Glutamatergic neuron (in vitro differentiated cells): ENCODE data around the gene KCNH1. TPM values are rescaled to one million over a fixed set of nuclear protein-coding genes. Genes with fewer than 3 reads are reported as not detected.
"Not testable (repeated sequence)": the region's sequence is repeated elsewhere in the genome, so short reads cannot be mapped to it uniquely, and the experiment has no call there.

Source experiments
- DNase-seq: peaks from one replicate; pipeline ENCODE4 v3.0.0; 2022
- H3K27ac Mint-ChIP-seq: one replicate; pipeline ENCODE4 v1.8.0; 2020; ENCODE audit warnings: mild to moderate bottlenecking, mixed read lengths, inconsistent platforms; ENCODE audit not compliant: unreplicated experiment
- H3K27me3 Mint-ChIP-seq: one replicate; pipeline ENCODE4 v1.8.0; 2020; ENCODE audit warnings: mild to moderate bottlenecking, moderate library complexity, mixed read lengths, inconsistent platforms; ENCODE audit not compliant: unreplicated experiment
- H3K36me3 Mint-ChIP-seq: one replicate; pipeline ENCODE4 v1.8.0; 2020; ENCODE audit warnings: mild to moderate bottlenecking, mixed read lengths, inconsistent platforms; ENCODE audit not compliant: unreplicated experiment
- H3K4me1 Mint-ChIP-seq: one replicate; pipeline ENCODE4 v1.8.0; 2020; ENCODE audit warnings: mild to moderate bottlenecking, low read depth, mixed read lengths, inconsistent platforms; ENCODE audit not compliant: unreplicated experiment
- H3K4me3 Mint-ChIP-seq: one replicate; pipeline ENCODE4 v1.8.0; 2020; ENCODE audit warnings: mild to moderate bottlenecking, mixed read lengths, inconsistent platforms; ENCODE audit not compliant: unreplicated experiment
- H3K9me3 Mint-ChIP-seq: one replicate; pipeline ENCODE4 v1.8.0; 2020; ENCODE audit warnings: mild to moderate bottlenecking, moderate library complexity, mixed read lengths, inconsistent platforms; ENCODE audit not compliant: unreplicated experiment
- CTCF ChIP-seq: fragments of 200-600 bp; sonication (generic); IDR thresholded peaks from one replicate; pipeline ENCODE4 v1.5.0; 2021; ENCODE audit not compliant: partially characterized antibody, unreplicated experiment
- total RNA-seq: library from RNA; stranded (reverse); fragmentation: NEBNext Ultra II Directional; extraction: Animal tissue kit (Norgen Biotek cat#: 25700); gene quantifications from one replicate; pipeline ENCODE4 v1.2.1, GENCODE V29; 2021; ENCODE audit not compliant: unreplicated experiment

KCNH1 gene
- total RNA-seq, 1 donor from 2014 or later: 7.8 TPM

GRCh38 chr1:211089536-211089935 is 44.4 kb downstream of the KCNH1 start:
- TF ChIP-seq CTCF: no peak
- Mint-ChIP-seq H3K27me3 (no peaks in the 10 kb centered on the region), H3K4me3 (no peak overlapping the region), H3K4me1 (no peaks in the 10 kb centered on the region), H3K27ac (no peak overlapping the region), H3K36me3 (peaks cover 5% of the 10 kb centered on the region), H3K9me3 (no peaks in the 10 kb centered on the region)
- DNase-seq: no peak

GRCh38 chr1:211088156-211088555 is 45.8 kb downstream of the KCNH1 start:
- TF ChIP-seq CTCF: no peak
- Mint-ChIP-seq H3K9me3 (no peaks in the 10 kb centered on the region), H3K27ac (no peak overlapping the region), H3K36me3 (no peaks in the 10 kb centered on the region), H3K4me1 (no peaks in the 10 kb centered on the region), H3K4me3 (no peak overlapping the region), H3K27me3 (no peaks in the 10 kb centered on the region)
- no peak for DNase-seq

GRCh38 chr1:211082824-211083223 is 51.1 kb downstream of the KCNH1 start:
- Mint-ChIP-seq H3K27ac (no peak overlapping the region), H3K27me3 (no peaks in the 10 kb centered on the region), H3K4me1 (no peaks in the 10 kb centered on the region), H3K36me3 (no peaks in the 10 kb centered on the region), H3K9me3 (no peaks in the 10 kb centered on the region), H3K4me3 (no peak overlapping the region)
- DNase-seq: no peak
- TF ChIP-seq CTCF: no peak

- not testable (repeated sequence) for H3K36me3 Mint-ChIP-seq, H3K27ac Mint-ChIP-seq, H3K27me3 Mint-ChIP-seq, H3K9me3 Mint-ChIP-seq, H3K4me3 Mint-ChIP-seq, DNase-seq, H3K4me1 Mint-ChIP-seq
Measured at GRCh38 chr1:211081447-211081846, 52.5 kb downstream of the KCNH1 start.

DNA sequence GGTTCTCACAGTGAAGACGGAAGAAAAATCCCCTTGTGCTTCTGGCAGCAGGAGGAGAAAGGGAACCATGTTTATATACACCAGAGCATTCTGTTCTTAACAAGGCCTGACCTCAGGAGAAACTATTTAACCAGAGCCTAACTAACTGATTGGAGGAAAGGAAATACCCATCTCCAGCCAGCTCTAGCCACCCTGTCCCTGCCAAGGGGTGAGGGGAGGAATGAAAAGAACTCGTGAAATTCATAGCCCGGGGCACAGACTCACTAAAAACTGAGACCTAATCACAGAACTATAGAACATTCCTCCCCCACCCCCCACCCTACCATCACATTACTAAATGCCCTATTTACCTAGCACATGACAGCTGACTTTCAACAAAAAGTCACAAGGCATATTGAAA is 65.0 kb downstream of the KCNH1 start:
- H3K4me3 Mint-ChIP-seq: no peak overlapping the region
- TF ChIP-seq CTCF: no peak
- H3K4me1 Mint-ChIP-seq: no peaks in the 10 kb centered on the region
- peaks cover 4% of the 10 kb centered on the region for H3K9me3 Mint-ChIP-seq
- no peak for DNase-seq
- H3K27me3 Mint-ChIP-seq: peaks cover 5% of the 10 kb centered on the region
- no peak overlapping the region for H3K27ac Mint-ChIP-seq
- H3K36me3 Mint-ChIP-seq: peaks cover 12% of the 10 kb centered on the region
